ENCODE measurements around the gene PROKR2.

Gene PROKR2

GRCh38 chr20:5316188-5317158, at the start of gene PROKR2:
Gene PROKR2 (minus strand): TSS chr20:5316954. CDS start chr20:5314369, 2,585 bp downstream.
- no peak for DNase-seq

DNA sequence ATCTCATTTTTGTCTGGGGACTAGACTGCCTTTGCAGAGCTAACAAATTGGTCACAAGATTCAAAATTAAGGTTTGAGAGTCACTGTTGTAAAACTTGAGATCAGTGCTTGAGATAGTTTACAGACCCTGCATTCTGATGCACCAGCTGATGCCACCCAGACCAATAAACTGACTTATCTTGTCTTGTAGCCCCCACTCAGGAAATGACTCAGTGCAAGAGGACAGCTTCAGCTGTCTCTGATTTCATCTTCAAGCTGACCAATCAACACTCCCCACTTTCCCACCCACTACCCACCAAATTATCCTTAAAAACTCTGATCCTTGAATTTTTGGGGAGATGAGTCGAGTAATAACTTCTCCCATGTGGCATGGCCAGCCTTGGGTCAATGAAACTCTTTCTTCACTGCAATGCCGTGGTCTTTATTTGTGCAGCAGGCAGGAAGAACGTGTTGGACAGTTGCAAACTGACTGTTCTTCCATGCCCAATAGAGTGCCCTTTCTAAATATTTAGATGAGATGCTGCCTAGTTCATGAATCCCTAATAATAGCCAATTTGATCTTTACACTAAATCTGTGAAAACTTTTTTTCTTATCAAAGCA, 48.3 kb upstream of the PROKR2 start:
- DNase-seq: no peak

DNA sequence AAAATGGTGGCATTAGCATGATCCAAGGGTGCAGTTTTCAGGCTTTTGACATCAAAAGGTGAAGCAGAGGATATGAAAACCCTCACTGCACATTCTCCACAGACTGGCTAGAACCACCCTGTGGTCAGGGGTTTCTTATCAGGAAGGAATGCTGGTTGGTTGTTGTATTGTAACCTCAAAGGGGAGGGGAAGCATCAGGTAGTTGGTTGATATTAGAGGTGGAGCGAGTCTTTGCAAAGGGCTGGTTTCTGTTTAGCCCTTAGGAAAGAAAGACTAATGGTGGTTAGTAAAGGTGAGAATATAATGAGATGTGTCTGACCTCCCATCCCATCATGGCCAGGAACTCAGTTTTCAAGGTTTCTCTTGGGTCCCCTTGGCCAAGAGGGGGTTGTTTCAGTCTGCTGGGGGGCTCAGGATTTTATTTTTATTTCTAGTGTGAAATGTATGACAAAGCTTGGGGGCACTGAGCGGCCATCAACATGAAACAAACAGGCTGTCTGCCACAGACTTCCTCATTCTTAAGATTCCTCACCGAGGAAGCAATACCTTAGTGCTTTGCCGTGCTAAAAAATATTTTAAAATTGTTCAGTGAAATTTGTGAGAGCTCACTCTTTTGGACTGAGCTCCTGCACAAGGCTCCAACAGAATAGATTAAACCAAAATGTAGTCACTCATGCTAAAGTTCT, 47.5 kb upstream of the PROKR2 start:
- DNase-seq: no peak

GRCh38 chr20:5362771-5363170, 46.0 kb upstream of the PROKR2 start:
- DNase-seq: no peak

- no peak for DNase-seq
Observed at GRCh38 chr20:5361176-5361575, 44.4 kb upstream of the PROKR2 start.

DNA sequence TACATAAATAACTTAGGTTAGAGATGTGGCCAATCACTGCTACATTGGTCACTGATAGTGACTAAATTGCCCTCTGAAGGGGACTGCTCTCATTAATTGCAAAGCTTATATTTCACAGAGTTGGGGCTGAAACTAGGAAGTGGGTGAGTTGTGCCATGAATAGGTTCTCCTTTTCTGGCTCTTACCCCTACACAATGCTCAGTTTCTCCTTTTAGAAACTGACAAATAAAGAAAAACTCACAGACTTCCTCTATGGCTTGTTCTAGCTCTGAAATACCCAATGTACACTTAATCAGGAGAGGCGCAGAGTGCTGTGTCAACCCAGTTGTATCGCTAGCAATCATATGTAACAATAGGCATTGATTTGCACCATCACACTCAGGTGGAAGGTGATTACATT, 41.2 kb upstream of the PROKR2 start:
- no peak for DNase-seq

DNA sequence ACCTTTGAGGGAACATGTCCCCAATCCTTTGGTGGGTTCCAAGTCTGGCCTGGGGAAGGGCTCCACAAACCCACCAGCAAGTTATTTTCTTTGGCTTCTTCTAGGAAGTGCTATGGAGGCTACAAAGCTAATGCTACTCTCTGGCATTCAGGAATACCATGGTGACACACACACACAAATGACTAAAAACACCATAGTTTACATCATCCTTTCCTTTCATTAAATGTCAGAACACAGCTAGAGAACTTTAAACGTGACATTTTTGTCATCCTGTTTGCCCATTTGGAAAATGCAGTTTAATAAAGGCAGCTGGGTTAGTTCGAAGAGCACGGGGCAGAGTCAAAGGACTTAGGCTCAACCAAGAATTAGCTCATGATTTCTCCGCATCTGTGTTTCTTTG, 40.2 kb upstream of the PROKR2 start:
- DNase-seq: no peak

DNA sequence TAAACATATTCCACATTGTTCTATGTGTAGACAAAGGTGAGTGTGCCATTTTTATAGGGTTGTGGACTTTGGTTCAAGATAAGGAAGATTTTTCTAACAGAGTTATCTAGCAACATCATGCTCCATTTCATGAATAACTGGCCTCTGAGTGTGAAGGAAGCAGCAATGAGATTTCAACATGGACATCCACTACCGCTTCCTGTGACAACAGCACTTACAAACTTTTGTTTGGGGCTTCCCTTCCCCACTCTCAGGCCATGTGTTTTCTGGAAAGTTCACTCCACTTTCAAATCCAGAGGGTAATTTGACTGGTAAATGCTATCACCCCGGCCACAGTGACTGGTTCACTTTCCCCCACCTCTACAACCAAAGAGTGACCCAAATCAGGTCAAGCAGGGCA, 38.1 kb upstream of the PROKR2 start:
- DNase-seq: no peak

DNA sequence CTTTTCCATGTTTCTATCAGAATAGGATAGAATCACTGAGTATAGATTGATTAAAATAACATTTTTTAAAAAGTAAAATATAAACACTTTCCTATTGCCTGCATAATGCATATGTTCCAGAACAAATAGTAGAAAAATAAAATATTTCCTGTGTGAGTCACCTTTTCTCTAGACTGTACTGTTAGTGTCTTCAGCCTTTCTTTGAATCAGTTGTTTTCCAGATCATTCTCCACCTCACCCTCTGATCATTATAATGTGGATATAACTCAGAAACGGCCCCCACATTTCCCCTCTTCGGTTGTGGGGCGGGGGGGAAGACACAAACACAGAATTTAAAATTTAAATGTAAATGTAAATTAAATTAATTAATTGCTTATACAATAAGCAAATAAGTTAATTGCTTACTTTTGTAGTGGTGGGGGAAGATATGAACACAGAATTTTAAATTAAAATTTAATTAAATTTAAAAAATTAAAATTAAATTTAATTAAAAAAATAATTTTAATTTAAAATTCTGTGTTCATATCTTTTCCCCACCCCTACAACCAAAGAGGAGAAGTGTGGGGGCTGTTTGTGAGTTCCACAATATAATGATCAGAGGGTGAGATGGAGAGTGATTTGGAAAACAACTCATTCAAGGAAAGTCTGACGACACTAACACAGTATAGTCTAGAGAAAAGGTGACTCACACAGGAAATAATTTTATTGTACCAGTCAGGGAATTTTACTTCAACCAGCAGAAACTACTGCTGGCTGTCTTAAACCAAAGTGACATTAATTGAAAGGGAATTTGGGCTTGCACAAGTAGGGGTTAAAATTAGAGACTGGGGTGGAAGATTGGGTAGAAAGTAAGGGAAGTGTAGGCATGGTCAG, 37.1 kb upstream of the PROKR2 start:
- DNase-seq: no peak

GRCh38 chr20:5349448-5349847, 32.7 kb upstream of the PROKR2 start:
- no peak for DNase-seq

- DNase-seq: no peak
Observed at GRCh38 chr20:5342021-5342420, 25.3 kb upstream of the PROKR2 start.

DNA sequence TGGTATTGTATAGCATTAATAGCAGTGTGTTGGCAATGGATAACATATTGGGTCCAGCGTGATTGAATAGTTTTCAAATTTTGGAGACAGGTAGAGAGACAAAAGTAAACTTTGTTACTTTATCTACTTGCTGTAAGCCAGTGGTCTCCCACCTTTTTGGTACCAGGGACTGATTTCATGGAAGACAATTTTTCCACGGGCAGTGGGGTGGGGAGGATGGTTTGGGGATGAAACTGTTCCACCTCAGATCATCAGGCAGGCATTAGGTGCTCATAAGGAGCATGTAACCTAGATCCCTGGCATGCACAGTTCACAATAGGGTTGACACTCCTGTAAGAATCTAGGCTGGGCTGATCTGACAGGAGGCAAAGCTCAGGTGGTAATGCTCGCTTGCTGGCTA, 14.6 kb upstream of the PROKR2 start:
- no peak for DNase-seq

GRCh38 chr20:5328268-5328667, 11.5 kb upstream of the PROKR2 start:
- DNase-seq: no peak

GRCh38 chr20:5327356-5327755, 10.6 kb upstream of the PROKR2 start:
- no peak for DNase-seq

- no peak for DNase-seq
Observed at GRCh38 chr20:5315807-5316187, 957 bp downstream of the PROKR2 start.

DNA sequence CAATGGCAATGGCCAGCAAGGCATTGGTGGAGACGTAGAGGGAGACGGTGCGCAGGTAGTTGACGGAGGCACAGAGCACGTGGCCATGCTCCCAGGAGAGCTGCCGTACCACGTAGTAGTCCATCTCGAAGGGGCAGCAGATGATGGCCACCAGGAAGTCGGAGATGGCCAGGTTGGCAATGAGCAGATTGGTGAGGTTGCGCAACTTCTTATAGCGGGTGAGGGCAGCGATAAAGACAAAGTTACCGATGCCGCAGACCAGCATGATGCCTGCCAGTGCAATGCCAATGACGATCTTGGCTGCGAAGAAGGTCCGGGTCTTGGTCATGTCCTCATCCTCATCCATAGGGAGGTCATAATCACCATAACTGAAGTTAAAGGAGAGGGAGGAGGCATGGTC, 2.8 kb downstream of the PROKR2 start:
- DNase-seq: no peak

- no peak for DNase-seq
Observed at GRCh38 chr20:5312518-5312917, 4.2 kb downstream of the PROKR2 start.

DNA sequence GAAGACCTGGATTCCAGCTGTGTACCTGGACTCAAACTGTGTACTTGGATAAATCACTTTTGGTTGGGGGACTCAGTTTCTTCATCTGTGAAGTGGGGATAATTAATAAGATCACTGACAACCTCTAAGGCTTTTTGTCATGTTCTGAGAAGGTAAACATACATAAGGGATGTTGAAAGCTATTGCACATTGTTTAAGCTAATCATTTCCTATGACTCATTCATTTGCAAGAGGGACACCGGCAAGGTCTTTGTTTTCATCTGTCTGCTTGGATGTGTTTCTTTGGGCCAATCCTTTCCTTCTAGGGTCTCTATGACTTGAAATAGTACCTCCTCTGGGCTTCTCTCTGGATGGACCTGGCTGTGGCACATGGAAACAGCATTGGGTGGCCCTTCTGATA, 6.8 kb downstream of the PROKR2 start:
- no peak for DNase-seq

DNA sequence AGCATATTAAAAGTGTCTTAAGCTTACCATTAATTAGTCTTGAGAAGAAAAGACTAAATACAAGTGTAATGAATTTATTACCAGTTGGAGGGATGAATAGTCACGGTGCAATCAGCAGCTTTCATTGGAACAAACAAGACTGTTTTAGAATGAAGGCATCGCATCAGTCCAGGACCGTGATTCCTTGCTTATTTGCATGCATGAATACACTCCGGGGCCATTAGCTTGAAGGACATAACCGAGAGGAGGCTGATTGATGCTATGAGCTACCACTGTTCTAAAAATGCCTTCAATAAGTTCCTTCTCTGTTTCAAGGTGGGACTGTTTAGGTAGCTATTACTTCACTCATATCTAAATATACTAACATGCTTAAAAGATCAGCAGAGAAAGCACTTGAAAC, 17.9 kb downstream of the PROKR2 start:
- DNase-seq: no peak

DNA sequence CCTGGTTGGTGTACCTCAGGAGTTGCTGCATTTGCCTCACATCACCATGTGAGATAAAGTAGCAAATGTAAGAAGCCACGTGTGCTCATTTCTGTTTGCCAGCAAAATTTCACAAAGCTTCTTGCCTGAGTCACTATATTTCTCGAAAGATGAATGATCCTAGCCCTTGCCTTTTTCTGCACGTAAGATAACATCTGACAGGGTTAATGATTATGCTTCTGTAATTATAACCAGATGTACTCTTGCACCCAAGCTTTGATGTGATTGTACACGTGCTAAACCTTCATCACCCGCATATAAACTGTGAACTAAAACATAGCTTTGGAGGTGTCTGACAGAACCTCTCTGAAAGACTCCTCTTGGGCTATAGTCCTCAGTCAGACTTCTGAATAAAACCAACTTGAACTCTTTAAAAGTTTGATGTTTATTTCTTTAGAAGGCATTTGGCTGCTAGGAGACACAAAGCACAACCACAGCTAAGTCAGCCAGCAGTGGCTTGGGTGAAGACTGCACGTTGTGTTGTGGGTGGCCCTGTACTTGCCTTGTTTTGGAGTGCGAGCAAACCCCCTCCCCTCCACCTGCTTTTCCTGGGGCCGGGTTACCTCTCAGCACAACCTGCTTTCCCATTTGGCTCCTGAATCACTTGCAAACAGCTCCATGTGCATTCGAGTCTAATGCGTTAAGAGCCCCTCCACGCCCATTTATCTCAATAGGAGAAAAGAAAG, 19.3 kb downstream of the PROKR2 start:
- no peak for DNase-seq

DNA sequence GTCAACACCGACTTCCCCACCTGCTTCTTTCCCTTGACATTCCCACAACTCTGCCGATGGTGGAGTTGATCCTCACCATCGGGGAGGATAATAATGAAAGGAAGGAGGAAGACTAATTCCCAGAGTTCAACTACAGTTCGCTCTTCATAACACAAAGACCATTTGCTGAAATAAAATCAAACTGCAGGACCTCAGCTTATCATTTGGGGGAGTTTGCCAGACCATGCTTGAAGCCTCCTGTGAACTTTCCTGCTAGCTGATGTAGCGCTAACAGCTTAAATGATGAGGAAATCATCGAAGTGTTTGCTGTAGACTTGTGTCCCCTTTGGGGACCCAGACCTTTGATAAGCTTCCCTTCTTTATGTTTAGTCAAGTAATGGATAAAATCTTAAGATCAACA, 26.2 kb downstream of the PROKR2 start:
- no peak for DNase-seq

GRCh38 chr20:5282561-5282960, 34.2 kb downstream of the PROKR2 start:
- DNase-seq: no peak
